ENCODE results near the gene F9. TPM values are rescaled to one million over a fixed set of nuclear protein-coding genes. Genes with fewer than 3 reads are reported as not detected.

The F9 gene
- not detected for total RNA-seq

DNA sequence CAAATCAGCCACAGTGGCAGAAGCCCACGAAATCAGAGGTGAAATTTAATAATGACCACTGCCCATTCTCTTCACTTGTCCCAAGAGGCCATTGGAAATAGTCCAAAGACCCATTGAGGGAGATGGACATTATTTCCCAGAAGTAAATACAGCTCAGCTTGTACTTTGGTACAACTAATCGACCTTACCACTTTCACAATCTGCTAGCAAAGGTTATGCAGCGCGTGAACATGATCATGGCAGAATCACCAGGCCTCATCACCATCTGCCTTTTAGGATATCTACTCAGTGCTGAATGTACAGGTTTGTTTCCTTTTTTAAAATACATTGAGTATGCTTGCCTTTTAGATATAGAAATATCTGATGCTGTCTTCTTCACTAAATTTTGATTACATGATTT lies at the start of gene F9:
Gene F9 (plus strand): TSS at position 190 of the 400 bp plus-strand sequence. CDS start 26 bp downstream, at position 216.
- H3K27me3 ChIP-seq (replicated peaks; ENCODE audit: insufficient read depth) = no peaks in the 10 kb centered on the region
- no peaks in the 10 kb centered on the region for H3K9me3 ChIP-seq
- no peak within 1 kb of the TSS for H3K27ac ChIP-seq
- no peaks in the 10 kb centered on the region for H3K36me3 ChIP-seq
- no peak for TF ChIP-seq POLR2AphosphoS5 (IDR thresholded peaks at IDR 0.05)
- TF ChIP-seq POLR2A (IDR thresholded peaks at IDR 0.05) = no peak
- TF ChIP-seq, protein P1, sequence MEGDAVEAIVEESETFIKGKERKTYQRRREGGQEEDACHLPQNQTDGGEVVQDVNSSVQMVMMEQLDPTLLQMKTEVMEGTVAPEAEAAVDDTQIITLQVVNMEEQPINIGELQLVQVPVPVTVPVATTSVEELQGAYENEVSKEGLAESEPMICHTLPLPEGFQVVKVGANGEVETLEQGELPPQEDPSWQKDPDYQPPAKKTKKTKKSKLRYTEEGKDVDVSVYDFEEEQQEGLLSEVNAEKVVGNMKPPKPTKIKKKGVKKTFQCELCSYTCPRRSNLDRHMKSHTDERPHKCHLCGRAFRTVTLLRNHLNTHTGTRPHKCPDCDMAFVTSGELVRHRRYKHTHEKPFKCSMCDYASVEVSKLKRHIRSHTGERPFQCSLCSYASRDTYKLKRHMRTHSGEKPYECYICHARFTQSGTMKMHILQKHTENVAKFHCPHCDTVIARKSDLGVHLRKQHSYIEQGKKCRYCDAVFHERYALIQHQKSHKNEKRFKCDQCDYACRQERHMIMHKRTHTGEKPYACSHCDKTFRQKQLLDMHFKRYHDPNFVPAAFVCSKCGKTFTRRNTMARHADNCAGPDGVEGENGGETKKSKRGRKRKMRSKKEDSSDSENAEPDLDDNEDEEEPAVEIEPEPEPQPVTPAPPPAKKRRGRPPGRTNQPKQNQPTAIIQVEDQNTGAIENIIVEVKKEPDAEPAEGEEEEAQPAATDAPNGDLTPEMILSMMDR (IDR thresholded peaks at IDR 0.05) = no peak
- 83% methylated on average over 4 of the region's 4 CpGs for WGBS
- DNase-seq (ENCODE audit: low spot score) = no peak
- no peak within 1 kb of the TSS for H3K4me3 ChIP-seq
- intact Hi-C loops (cut with DNase I) = no loop called here
- no peaks in the 10 kb centered on the region for H3K4me1 ChIP-seq (replicated peaks)

- Histone ChIP-seq H3K27ac (no peak overlapping the region), H3K27me3 (replicated peaks; ENCODE audit: insufficient read depth) (no peaks in the 10 kb centered on the region), H3K9me3 (no peaks in the 10 kb centered on the region), H3K4me1 (replicated peaks) (no peaks in the 10 kb centered on the region), H3K36me3 (no peaks in the 10 kb centered on the region), H3K4me3 (no peak overlapping the region)
- WGBS = 36% methylated on average over 2 of the region's 2 CpGs
- DNase-seq (ENCODE audit: low spot score) = no peak
- TF ChIP-seq POLR2AphosphoS5 (IDR thresholded peaks at IDR 0.05) = no peak
- intact Hi-C loops (cut with DNase I) = no loop called here
Observed at GRCh38 chrX:139483699-139484098, 46.8 kb upstream of the F9 start.

DNA sequence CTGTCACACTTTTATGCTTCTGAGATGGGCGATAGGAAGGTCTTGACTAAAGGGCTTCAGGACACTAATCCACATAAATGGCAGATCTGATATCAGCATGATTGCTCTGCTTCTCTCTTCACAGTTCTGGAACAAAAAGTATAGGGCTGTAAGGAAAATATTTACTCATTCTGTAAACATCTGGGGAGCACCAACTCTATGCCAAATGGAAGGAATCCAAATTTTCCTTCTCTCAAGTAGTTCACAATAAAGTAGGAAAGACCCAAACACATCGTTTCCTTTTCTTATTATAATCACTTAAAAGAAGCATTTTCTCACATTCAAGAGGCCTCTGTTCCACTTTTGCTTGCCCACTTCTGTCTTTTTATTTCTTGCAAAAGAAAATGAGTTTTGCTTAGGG lies 45.9 kb upstream of the F9 start:
- TF ChIP-seq POLR2A (IDR thresholded peaks at IDR 0.05) (no peak), POLR2AphosphoS5 (IDR thresholded peaks at IDR 0.05) (no peak)
- TF ChIP-seq, protein P1 (IDR thresholded peaks at IDR 0.05) = no peak
- no peak overlapping the region for H3K27ac ChIP-seq
- 11% methylated on average over 2 of the region's 2 CpGs for WGBS
- DNase-seq (ENCODE audit: low spot score) = no peak
- no peaks in the 10 kb centered on the region for H3K4me1 ChIP-seq (replicated peaks)
- H3K27me3 ChIP-seq (replicated peaks; ENCODE audit: insufficient read depth) = no peaks in the 10 kb centered on the region
- intact Hi-C loops (cut with DNase I) = no loop called here
- H3K9me3 ChIP-seq = no peaks in the 10 kb centered on the region
- no peak overlapping the region for H3K4me3 ChIP-seq
- H3K36me3 ChIP-seq = no peaks in the 10 kb centered on the region

GRCh38 chrX:139495324-139495723 lies 35.2 kb upstream of the F9 start:
- no peaks in the 10 kb centered on the region for H3K36me3 ChIP-seq
- no peak for DNase-seq (ENCODE audit: low spot score)
- H3K4me1 ChIP-seq (replicated peaks) = no peaks in the 10 kb centered on the region
- no peaks in the 10 kb centered on the region for H3K9me3 ChIP-seq
- no peaks in the 10 kb centered on the region for H3K27me3 ChIP-seq (replicated peaks; ENCODE audit: insufficient read depth)
- 90% methylated on average over 5 of the region's 5 CpGs for WGBS
- TF ChIP-seq POLR2AphosphoS5 (IDR thresholded peaks at IDR 0.05) (no peak), POLR2A (IDR thresholded peaks at IDR 0.05) (no peak)
- TF ChIP-seq, protein P1 (IDR thresholded peaks at IDR 0.05) = no peak
- intact Hi-C loops (cut with DNase I) = no loop called here
- no peak overlapping the region for H3K27ac ChIP-seq
- no peak overlapping the region for H3K4me3 ChIP-seq

DNA sequence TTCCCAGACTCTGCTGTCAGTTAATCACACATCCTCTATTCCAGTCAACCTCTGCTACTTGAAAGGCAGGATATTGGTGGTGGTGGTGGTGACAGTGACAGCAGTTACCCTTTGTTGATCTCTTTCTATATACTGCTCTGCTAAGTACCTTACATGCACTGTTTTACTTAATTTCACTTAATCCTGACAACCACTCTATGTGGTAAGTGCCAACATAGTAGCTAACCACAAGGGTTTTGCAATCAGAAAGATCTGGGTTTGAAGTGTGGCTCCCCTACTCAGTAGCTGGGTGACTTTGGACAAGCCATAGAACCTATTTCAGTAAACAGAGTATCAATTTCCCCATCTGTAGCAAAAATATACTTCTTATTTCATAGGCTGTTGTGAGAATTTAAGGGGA lies 24.2 kb upstream of the F9 start:
- DNase-seq (ENCODE audit: low spot score) = no peak
- intact Hi-C loops (cut with DNase I) = no loop called here
- Histone ChIP-seq H3K9me3 (no peaks in the 10 kb centered on the region), H3K27ac (no peak overlapping the region), H3K4me1 (replicated peaks) (no peaks in the 10 kb centered on the region), H3K4me3 (no peak overlapping the region), H3K27me3 (replicated peaks; ENCODE audit: insufficient read depth) (no peaks in the 10 kb centered on the region), H3K36me3 (no peaks in the 10 kb centered on the region)
- TF ChIP-seq POLR2A (IDR thresholded peaks at IDR 0.05) (no peak), POLR2AphosphoS5 (IDR thresholded peaks at IDR 0.05) (no peak)
- TF ChIP-seq, protein P1 (IDR thresholded peaks at IDR 0.05) = no peak
